Esophagus muscularis mucosa (tissue), 4 donors: Measurements from ENCODE around the gene NTM. TPM values are rescaled to one million over a fixed set of nuclear protein-coding genes. Genes with fewer than 3 reads are reported as not detected.
"Not testable (repeated sequence)": the region's sequence is repeated elsewhere in the genome, so short reads cannot be mapped to it uniquely, and the experiment has no call there.

Experiments
- DNase-seq: peaks from one replicate; pipeline ENCODE4 v3.0.0-alpha.2; 2017; ENCODE audit errors: extremely low spot score
- H3K27ac ChIP-seq, 4 donors: fragments of 200-600 bp; sonication (generic); replicated peaks in 1 of 4; 1 replicate in 3 of 4; 2 replicates in 1 of 4; pipeline ENCODE4 v1.5.1; 2016 to 2019; ENCODE audit warnings: mild to moderate bottlenecking in 1 of 4
- H3K27me3 ChIP-seq, 4 donors: fragments of 200-600 bp; sonication (generic); one replicate each; pipeline versions ENCODE4 v1.5.1 to v1.6.0; 2016 to 2019
- H3K36me3 ChIP-seq, 4 donors: fragments of 200-600 bp; sonication (generic); one replicate each; pipeline ENCODE4 v1.5.1; 2016 to 2019
- H3K4me1 ChIP-seq, 4 donors: fragments of 200-600 bp; sonication (generic); one replicate each; pipeline ENCODE4 v1.5.1; 2016 to 2019
- H3K4me3 ChIP-seq, 4 donors: fragments of 200-600 bp; sonication (generic); 1 replicate in 2 of 4; 2 replicates in 2 of 4; pipeline ENCODE4 v1.5.1; 2016 to 2019; ENCODE audit warnings: mild to moderate bottlenecking in 4 of 4, moderate library complexity in 1 of 4
- H3K9me3 ChIP-seq, 4 donors: fragments of 200-600 bp; sonication (generic); 1 replicate in 3 of 4; 2 replicates in 1 of 4; pipeline ENCODE4 v1.5.1; 2016 to 2019
- CTCF ChIP-seq, 3 experiments: fragments of 200-600 bp in 2 of 3; fragments of 450-650 bp in 1 of 3; sonication (generic) in 2 of 3; IDR thresholded peaks; one replicate each; pipeline ENCODE4 v1.5.1; 2017 to 2019; ENCODE audit warnings: antibody characterized with exemption in 3 of 3, mild to moderate bottlenecking in 2 of 3, moderate library complexity in 1 of 3
- EP300 ChIP-seq: sonication (generic); formaldehyde crosslinking; IDR thresholded peaks from one replicate; pipeline ENCODE4 v1.6.1; 2017; ENCODE audit warnings: antibody characterized with exemption
- POLR2A ChIP-seq: fragments of 450-650 bp; IDR thresholded peaks from one replicate; pipeline ENCODE4 v1.6.1; 2017; ENCODE audit warnings: antibody characterized with exemption, moderate library complexity, mild to moderate bottlenecking, low read depth
- POLR2AphosphoS5 ChIP-seq, 2 donors: sonication (generic); formaldehyde crosslinking; IDR thresholded peaks; one replicate each; pipeline ENCODE4 v1.6.1; 2017; ENCODE audit warnings: antibody characterized with exemption in 2 of 2
- WGBS: methylation state at CpG from one replicate; pipeline ENCODE4 v1.1.5; 2018; 5-methylcytosine and 5-hydroxymethylcytosine counted together
- intact Hi-C: fragments of 100-400 bp; cut with DNase I; formaldehyde crosslinking; loops from one replicate; pipeline ENCODE4 v1.15.1; 2023
- total RNA-seq, 4 donors: library from RNA; depleted of rRNA; stranded (reverse); fragments of >200 nt; gene quantifications; one replicate each; pipeline versions ENCODE4 v1.1.0 to v1.2.1, GENCODE V29; 2016

Gene NTM
- total RNA-seq, 4 donors from 2014 or later = 5.6 to 25.3 (median 8.3) TPM

- WGBS = 58% methylated on average over 10 of the region's 10 CpGs
- TF ChIP-seq POLR2AphosphoS5 (IDR thresholded peaks at IDR 0.05) = no peak
- no peak for TF ChIP-seq POLR2A
- no peak for TF ChIP-seq EP300
- no peak for TF ChIP-seq CTCF (IDR thresholded peaks at IDR 0.05)
- intact Hi-C loops = no loop called here
- no peaks in the 10 kb centered on the region for H3K36me3 ChIP-seq
- H3K4me1 ChIP-seq = peaks cover 0 to 37% (median 27%) of the 10 kb centered on the region in 4 donors
- H3K4me3 ChIP-seq = peak overlapping the region; percentile 60 to 68 (median 66)
- peaks cover 0 to 25% (median 0%) of the 10 kb centered on the region in 4 donors for H3K27me3 ChIP-seq
- H3K27ac ChIP-seq = peak overlapping the region in 2 of 4 donors; percentile 7 to 77
- H3K9me3 ChIP-seq = no peaks in the 10 kb centered on the region
- DNase-seq = no peak
Measured at GRCh38 chr11:131909426-131910177, 539.2 kb downstream of the NTM start.

- Histone ChIP-seq H3K27ac (peak overlapping the region; percentile 7 to 77 (median 70)), H3K4me3 (peak overlapping the region; percentile 60 to 68 (median 66)), H3K27me3 (peaks cover 0 to 25% (median 0%) of the 10 kb centered on the region in 4 donors), H3K9me3 (no peaks in the 10 kb centered on the region), H3K4me1 (peaks cover 0 to 37% (median 27%) of the 10 kb centered on the region in 4 donors), H3K36me3 (no peaks in the 10 kb centered on the region)
- intact Hi-C loops = no loop called here
- WGBS = 5% methylated on average over 14 of the region's 21 CpGs
- TF ChIP-seq EP300 (no peak), POLR2A (no peak), POLR2AphosphoS5 (IDR thresholded peaks at IDR 0.05) (no peak)
- no peak for DNase-seq
Measured at GRCh38 chr11:131910178-131910522, 539.7 kb downstream of the NTM start.

- no peaks in the 10 kb centered on the region for H3K9me3 ChIP-seq
- peak overlapping the region; percentile 64 to 77 (median 70) for H3K27ac ChIP-seq
- 3% methylated on average over 47 of the region's 105 CpGs for WGBS
- no peaks in the 10 kb centered on the region for H3K36me3 ChIP-seq
- H3K4me3 ChIP-seq = peak overlapping the region; percentile 60 to 68 (median 66)
- H3K4me1 ChIP-seq = peaks cover 0 to 37% (median 27%) of the 10 kb centered on the region in 4 donors
- TF ChIP-seq EP300 = no peak
- TF ChIP-seq POLR2AphosphoS5 (IDR thresholded peaks at IDR 0.05) = no peak
- TF ChIP-seq POLR2A = no peak
- no peak for TF ChIP-seq CTCF (IDR thresholded peaks at IDR 0.05)
- DNase-seq = no peak
- intact Hi-C loops = no loop called here
- H3K27me3 ChIP-seq = peaks cover 0 to 25% (median 0%) of the 10 kb centered on the region in 4 donors
Measured at GRCh38 chr11:131910523-131911387, 540.3 kb downstream of the NTM start.

- 34% methylated on average over 6 of the region's 36 CpGs for WGBS
- not testable (repeated sequence) for DNase-seq, H3K9me3 ChIP-seq, H3K36me3 ChIP-seq
- H3K4me3 ChIP-seq = peak overlapping the region; percentile 60 to 68 (median 66)
- peaks cover 0 to 25% (median 0%) of the 10 kb centered on the region in 4 donors for H3K27me3 ChIP-seq
- H3K27ac ChIP-seq = peak overlapping the region; percentile 64 to 77 (median 70)
- TF ChIP-seq CTCF (IDR thresholded peaks at IDR 0.05) = peak; percentile 41 to 51 (median 45)
- intact Hi-C loops = loop anchor here (2.0 kb wide), 1 partner anchor 45 kb away; no protein-coding TSS in a partner anchor
- H3K4me1 ChIP-seq = peaks cover 0 to 42% (median 27%) of the 10 kb centered on the region in 4 donors
Measured at GRCh38 chr11:131911388-131912032, 541.1 kb downstream of the NTM start.
